ENCODE results near the gene INPP5K.

Gene INPP5K

DNA sequence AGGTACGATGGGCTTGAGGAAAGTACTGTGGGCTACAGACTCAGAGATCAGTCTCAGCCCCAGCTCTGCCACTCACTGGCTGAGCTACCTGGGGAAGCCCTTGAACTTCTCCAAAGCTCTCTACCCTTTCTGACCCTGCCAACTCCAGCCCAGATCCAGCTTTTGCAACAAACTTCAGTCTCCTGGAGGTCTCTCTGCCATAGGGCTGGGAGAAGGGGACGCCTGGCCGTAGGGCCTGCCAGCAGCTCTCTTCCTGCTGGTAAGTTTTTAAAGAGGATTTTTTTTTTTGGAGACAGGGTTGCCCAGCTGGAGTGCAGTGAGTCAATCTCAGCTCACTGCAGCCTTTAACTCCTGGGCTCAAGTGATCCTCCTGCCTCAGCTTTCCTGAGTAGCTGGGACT is 11.5 kb downstream of the INPP5K start:
- no peak for DNase-seq

DNA sequence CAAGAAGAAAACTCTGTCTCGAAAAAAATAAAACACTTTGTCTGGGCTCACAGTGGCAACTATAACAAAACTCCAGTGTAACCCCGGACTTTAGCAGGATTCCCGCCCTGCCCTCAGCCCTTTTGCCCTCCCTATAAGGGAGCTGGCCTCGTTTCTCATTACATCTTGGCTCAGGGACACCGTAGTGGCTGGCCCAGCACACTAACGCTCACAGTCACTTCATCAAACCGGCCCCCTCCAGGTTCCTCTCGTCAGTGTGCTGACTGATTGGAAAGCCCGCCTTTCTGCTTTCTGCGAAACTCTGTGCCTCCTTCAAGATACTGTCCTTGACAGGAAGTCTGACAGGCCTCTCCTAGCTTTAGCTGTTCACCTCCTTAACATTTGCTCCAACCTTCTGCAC is 12.7 kb downstream of the INPP5K start:
- DNase-seq = no peak

DNA sequence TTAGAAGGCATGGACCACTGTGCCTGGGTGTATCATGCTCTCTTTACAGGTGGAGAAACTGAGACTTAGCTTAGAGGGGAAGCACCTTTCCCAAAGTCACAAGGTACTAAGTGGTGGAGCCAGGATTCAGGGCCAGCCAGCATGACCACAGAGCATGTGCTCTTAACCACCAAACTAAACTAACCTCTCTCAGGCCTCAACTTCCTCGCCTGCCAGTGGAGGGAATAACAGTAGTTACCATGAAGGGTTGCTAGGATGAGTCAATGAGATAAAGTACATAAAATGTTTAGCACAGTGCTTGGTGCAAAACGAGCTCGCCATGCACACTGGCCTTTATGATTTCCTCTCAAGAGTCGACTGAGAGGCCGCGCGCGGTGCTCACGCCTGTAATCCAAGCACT is 17.5 kb downstream of the INPP5K start:
- no peak for DNase-seq

DNA sequence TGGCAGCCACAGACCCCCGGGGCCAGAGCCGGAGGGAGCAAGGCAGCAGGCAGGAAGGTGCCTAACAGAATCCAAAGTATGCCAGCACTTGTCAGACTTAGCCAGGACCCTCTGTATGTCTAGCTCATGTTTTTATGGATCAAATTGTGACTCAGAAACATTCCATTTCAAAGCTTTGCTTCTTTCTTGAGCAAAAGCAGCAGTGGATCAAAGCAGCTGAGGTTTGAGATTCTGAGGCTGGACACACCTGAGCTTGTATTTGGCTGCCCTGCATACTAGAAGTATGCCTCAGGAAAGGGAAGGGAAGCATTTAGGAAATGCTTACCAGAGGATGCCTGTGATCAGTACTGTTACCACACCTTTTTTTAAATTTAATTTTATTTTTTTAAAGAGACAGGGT is 18.2 kb downstream of the INPP5K start:
- DNase-seq = no peak

DNA sequence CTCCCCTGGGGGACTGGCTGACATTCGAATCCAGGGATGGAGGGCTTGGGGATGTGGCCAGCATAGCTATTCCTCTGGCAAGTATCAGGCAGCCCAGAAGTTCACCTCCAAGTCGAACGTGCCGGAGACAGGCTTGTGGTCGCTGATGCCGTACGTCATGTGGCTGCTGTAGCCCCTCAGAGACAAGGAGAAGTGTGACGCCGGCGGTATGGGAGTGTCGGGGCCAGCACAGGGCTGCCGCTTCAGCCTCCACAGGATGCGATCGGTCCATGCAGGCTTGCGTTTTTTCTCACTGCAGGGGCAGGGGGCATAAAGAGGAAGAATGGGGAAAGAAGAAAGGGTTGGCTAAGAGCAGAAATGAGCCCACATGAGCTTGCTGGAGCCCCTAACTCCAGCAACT is 18.6 kb downstream of the INPP5K start:
- no peak for DNase-seq

DNA sequence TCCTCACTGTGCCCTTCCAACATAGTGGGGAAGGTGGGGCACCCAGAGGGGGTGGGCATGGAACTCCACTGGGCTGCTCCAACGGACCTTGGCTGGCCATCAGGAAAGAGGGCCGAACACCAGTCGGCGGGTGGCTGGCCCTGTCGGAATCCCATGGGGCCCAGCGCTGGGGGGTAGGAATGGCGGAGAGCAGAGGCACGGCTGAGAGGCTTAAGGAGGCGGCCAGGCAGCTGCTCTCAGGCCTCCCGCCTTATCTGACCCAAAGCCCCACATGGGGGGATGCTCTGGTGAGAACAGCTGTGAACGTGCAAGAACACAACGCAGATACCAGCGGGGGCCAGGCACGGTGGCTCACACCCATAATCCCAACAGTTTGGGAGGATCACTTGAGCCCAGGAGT is 19.5 kb downstream of the INPP5K start:
- DNase-seq = no peak

DNA sequence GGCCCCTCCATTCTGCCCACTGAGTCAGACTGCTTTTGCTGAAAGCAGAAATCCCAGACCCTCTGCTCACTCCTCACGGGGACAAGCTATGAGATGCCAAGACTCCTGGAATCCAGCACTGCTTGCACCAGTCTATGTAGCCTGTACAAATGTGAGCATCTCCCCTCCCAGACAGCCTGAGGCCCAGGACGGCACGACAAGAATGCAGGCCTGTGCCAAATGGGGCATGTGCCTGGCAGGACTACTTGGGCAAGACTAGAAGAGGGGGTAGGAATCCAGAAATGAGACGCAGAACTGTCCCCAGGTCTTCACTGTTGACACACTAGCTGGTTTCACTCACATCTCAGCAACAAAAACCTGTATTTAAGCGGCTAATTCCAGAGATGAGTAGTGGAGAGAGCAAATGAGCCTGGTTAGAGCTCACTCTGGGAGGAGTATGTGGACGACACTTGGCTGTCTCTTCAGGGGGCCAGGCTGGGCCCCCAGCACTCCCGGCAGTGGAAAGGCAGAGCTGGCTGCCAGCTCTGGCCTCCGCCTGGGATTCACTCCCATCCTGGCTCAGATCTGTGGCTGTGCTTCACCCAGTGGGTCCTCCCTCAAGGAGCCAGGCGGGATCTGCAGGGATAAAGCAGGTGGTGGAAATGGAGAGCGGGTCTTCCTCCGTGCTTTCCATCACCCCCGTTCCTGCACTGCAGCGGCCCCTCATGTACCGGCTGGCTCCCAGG is 21.0 kb downstream of the INPP5K start:
- peak in 1 of 2 experiments; percentile 64 for DNase-seq

DNA sequence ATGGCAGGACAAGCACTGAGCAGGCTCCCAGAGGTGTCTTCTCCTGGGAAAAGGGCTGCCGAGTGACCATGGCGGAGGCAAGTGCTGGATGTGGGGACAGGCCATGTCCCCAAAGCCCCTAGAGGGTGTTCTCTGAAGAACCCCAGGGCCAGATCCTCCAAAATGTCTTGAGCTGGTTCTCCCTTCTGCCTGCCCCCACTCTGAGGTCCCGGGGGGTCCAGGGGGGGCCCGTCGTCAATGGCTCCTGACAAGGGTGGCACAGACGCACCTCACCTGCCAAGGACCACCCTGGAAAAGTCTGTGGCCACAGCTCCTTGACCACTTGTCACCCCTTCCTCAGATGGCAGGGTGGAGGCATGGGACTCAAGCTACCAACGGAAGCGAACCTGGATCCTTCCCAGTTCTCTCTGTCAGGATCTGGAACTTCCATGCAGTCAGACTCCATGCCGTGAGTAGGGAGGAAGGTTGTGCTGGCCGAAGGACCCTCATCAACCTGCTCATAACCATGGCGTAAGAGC is 21.6 kb downstream of the INPP5K start:
- DNase-seq = no peak

DNA sequence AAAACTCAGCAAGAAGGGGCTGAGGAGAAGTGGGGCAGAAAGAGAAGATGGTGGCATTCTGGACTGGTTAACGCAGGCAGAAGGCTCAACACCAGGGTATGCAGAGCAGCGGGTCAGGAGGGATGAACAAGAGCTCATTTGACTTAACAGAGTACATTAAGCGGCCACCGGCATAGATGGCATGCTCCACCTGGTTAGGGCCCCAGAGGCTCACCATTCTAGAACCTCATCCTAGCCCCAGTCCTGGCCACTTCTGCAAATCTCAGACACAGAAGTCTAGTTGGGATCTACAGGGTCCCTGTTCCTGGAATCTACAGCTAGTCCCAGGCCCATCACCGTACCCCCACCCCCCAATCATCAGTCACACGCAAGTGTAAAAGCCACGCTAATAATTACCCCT is 22.2 kb downstream of the INPP5K start:
- DNase-seq = no peak

DNA sequence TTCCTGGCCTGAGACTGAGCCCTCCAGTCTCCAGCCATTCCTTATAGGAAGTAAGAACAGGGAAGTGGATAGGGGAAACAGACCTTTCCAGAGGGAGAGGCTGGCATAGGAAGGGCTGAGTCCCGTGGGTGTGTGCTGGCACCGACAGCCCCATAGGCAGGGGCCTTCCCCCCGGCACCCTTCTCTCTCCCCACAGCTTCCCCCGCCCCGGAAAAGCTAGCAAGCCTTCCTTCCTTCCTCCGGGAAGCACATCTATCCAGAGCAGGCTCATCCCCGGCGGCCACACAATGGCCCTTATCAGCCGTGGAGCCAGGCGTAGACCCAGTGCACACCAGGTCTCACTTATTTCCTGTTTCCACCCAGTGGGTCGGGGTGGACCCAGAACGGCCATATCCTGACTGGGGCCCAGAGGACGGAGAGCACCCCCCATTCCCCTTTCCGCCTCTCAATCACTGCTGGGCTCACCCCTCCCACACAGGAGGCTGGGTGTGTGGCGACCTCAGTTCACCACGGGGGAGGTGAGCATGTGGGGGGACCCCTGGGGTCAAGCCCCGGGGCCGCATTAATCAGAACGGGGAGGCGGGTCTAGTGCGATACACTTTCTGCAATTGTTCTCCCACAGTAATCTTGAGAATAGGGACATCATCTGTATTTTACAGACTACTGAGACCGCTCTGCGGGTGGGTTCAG is 23.0 kb downstream of the INPP5K start:
- no peak for DNase-seq

DNA sequence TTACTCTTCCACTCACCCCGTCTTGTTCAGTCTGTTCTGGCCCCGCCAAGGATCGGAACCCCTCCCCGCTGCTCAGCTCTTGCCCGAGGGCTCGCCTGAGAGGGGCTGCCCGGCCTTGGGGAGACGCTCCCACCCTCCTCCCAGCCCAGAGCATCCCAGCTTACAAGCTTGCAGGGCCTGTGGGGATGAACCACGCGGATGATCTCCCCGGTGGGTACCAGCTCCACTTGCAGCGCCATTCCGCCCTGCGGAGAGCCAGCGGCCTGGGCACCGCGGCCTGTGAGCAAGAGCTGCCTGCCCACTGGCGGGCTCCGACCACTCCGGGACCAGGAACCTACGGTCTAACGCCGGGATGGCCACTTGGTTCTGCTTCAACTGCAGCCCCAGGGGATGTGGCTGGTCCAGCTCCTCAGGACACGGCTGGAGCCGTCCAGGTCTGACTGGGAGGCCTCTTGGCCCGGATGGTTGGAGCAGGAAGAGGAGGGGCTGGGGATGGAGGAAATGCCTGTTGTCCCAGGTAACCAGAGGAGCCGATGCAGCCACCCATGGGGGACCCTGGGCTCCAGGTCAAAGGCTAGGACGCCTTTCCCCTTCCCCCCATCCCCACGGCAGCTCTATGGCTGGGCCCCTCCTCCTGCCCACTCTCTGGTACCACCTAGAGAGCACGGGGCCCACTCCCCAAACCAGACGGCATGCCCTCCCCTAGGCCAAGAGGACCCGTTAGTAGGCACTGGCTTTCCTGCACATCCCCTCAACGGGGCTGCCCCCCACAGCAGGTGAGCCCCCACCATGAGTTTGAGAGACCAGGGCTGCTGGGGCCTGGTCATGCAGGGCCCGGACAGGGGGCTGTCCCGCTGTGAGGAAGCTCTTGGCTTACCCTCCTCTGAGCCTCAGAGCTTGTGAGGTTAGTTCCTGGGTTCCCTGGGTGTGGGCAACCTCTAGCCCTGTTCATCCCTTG is 23.9 kb downstream of the INPP5K start, which contains the start of gene MYO1C:
Gene MYO1C, minus strand, starts transcription at position 438 of the 958 bp plus-strand sequence. Its CDS starts 199 bp downstream, at position 239.
- no peak for DNase-seq

DNA sequence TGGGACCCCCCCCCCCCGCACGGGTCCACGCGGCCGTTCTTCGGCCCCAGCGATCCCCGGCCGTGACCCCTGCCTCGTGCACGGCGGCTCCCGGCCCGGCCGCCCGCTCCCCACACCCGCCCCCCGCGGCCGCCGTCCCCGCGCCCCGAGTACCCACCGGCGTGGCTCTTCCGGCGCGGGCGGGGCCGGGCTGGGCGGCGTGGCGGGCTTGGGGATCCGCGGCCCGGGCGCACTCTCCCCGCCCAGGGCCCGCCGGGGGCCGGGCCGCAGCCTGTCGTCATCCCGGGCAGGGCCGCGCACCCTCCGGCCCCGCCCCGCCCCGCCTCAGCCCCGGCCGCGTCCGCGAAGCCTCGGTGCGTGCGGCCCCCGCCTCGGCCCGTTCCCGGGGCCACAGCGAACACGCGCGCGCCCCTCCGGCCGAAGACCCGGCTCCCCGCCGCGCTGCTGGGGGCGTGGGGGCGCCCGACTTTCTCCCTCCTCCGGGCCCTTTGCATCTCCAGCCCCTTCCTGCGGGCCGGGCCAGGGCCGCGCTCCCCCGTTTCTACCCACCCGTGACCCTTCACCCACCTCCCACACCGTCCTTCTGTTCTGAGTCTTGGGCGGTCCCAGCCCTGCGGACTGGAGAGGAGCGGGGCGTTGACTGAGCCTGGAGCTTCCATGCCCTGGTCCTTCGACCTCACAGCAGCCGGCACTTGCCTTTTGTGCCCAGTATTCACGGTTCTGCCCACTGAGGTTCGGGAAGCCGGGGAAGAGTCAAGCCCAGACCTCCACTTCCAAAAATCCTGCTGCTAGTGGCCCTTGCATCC is 24.8 kb downstream of the INPP5K start:
- DNase-seq = peak in 1 of 2 experiments; percentile 47

DNA sequence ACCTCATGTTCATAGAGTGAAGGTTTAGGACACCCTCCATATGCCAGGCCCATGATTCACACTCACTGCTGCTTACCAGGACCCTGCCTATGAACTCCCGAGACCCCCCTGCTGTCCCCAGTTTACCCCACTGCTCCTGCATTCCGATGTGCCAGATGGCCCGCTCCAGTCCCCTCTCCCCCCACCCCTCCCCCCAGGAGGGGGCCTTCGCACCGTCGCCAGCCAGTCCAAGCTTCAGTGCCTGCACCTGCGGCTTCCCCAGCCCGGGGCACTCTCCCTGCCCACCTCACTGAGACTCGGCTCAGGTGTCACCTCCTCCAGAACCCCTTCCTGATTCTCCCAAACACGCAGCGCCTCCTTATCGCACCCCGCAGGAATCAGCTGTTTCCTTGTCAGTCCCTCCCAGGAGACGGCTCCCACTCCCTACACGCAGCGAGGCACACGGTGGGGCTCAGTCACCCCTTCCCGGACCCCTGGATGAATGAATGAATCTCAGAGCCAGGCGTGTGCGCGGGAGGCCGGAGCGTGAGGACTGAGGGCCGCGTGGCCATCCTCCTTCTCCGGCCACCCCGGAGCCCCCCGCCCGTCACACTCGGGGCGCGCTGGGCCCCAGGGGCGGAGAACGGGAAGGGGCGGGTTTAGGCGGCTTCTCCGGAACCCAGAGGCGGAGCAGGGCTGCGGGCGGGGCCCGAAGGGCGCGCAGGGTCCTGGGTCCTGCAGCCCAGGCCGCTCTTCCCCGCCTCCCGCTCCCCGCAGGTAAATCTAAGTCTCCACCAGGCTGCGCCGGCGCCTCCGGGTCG is 25.6 kb downstream of the INPP5K start:
- DNase-seq = peak in 1 of 2 experiments; percentile 60

DNA sequence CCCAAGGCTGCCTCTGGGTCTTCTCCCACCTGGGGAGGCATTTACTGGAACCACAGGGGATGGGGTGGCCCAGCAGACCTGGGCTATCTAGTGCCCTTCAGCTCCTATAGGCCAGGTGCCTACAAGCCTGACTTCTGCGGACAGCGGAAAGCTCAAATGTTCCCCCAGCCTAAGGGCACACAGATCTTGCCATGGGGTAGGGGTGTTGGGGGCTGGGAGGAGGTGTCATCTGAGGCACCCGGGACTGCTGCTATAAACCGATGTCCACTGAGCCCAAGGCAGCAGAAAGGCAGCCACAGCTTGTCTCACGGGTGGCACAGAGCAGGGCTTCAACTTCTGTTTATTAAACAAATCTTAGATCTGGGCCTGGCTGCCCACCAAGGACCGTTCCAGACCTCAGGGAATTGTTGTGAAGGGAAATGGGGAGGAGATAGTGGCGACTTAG is 27.6 kb downstream of the INPP5K start:
- DNase-seq = no peak

DNA sequence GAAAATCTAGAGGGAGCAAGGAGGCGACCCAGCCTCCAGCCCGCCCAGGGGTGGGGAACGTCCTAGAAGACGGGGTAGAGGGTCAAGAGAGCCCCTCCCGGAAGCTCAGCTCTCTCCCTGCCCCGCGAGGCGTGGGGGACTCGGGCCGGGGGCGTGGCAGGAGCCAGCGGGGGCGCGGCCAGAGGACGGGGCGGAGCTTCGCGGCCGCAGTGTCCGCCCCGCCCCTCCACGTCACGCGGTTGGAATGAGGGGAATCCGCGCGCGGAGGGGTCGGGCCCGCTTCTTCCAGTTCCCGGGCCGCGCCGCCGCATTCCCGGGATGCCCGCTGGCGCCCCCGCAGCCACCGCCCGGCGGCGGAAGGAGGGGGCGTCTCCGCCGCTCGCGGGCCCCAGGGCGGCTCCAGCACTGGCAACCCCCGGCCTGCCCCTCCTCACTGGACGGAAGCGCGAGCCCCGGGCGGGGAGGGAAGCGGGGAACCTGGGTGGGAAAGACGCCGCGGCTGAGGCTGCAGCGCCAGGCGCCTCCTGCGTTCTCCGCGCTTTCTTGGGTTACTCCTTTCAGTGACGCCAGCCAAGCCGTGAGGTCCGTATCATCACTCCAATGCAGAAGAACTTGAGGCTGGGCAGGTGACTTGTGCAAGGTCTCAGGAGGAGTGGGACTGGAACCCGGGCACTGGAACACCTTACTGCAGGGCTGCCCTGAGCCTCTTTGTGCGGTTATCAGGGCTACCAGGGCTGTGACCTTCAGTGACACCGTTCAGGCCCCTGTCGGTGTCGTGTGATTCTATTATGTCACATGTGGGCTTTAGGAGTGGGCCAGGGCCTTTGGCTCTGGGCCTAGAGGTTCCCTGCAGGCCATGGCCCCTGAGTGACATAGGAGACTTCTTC is 28.2 kb downstream of the INPP5K start:
- DNase-seq = peak in 1 of 2 experiments; percentile 75

DNA sequence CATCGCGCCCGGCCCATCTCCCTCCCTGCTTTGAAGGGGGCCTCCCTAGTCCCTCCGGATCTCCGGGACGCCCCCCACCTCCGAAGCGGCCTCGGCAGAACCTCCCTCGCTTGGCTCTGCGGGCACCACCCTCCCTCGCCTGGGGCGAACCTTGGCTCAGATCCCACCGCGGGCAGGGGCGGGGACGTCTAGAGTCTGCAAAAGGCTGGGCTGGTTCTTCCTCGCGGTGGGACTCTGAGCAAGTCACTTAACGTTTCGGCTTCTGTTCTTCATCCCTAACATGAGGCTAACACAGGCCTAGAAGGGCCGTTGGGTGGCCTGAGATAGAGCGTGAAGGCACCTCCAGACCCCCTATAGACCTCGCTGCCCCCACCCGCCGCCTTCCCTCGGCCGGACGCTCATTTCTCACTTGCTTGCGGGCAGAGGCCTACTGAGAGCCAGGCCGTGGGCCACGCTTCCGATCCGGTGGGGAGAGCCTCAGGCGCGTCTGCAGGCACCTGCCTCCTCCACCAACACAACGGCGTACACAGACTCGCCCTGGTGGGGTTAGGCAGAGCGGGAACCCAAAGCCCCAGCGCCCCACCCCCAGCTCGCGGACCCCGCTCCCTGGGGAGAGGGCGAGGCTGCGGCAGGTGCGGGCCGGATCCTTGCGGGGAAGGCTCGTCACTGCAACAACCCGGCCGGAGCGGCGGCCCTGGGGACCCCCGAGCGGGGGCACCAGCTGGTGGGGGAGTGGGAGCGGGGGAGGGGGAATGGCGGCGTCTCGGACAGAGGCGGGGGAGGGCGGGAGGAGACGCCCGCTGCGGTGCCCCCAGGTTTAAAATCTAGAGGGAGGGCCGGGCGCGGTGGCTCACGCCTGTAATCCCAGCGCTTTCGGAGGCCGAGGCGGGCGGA is 29.4 kb downstream of the INPP5K start:
- no peak for DNase-seq

DNA sequence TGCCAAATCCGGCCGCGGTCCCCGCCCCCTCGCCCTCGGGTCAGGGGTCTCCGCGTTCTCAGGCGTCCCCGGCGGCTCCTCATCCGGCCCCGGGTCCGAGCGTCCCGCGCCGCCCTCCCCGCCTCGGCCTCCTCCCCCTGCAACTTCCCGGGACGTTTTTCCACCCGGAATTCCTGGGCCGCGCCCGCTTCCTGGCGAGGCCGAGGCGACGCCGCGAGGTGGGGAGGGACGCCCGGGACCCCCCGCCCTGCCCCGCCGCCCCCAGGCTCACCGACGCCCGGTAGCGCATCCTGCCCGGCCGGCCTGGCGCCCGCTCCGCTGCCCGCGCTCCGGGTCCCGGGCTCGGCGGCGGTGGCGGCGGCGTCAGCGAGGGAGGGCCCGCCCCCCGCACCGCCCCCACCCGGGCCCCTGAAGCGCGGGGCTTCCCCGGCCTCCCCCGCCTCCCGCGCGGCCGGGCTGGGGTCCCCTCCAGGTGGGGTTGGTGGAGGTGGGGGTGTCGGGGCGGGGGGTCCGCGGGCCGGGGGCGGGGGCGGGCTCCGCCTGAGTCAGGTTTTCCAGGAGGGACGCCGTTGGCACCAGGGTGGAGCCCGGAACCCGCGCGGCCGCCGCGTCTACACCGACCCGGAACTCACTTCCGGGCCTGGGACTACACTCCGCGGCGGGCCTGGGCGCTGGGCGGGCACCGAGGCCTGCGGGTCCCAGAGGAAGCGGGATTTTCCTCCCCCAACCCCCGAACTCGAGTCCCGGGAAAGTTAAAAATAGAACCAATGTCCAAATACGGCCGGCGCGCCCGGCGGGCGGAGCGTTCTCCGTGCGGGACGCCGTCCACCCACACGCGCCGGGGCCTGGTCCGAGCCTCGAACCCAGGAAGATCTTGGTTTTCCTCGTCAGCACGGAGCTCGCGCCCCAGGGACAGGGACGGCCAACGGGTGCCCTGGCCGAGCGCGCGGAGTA is 30.7 kb downstream of the INPP5K start:
- DNase-seq = no peak

Measured in NCI-H446 (cell line).